Dendritic cell treated with granulocyte-macrophage colony-stimulating factor and Interleukin-4, amounts not matched to agents 40 ng/mL and 50 ng/mL, for 4 days (primary cell): ENCODE measurements around the gene CD48.
A peak's percentile ranks its signal among the peaks of the same experiment; 100 is the strongest.

Source experiments
- H3K27ac Mint-ChIP-seq: one replicate; pipeline ENCODE4 v1.8.0; 2022; ENCODE audit warnings: mild to moderate bottlenecking, mixed read lengths
- H3K27me3 Mint-ChIP-seq: one replicate; pipeline ENCODE4 v1.8.0; 2022; ENCODE audit warnings: mild to moderate bottlenecking, mixed read lengths
- H3K36me3 Mint-ChIP-seq: one replicate; pipeline ENCODE4 v1.8.0; 2022; ENCODE audit warnings: low read depth, mixed read lengths
- H3K4me1 Mint-ChIP-seq: one replicate; pipeline ENCODE4 v1.8.0; 2022; ENCODE audit warnings: low read depth, mixed read lengths
- H3K4me3 Mint-ChIP-seq: one replicate; pipeline ENCODE4 v1.8.0; 2022; ENCODE audit warnings: mild to moderate bottlenecking, moderate library complexity, mixed read lengths
- H3K9me3 Mint-ChIP-seq: one replicate; pipeline ENCODE4 v1.8.0; 2022; ENCODE audit warnings: mixed read lengths
- intact Hi-C: fragments of 100-400 bp; cut with micrococcal nuclease; formaldehyde crosslinking; loops from one replicate; pipeline ENCODE4 v1.15.0; 2022

CD48 gene

GRCh38 chr1:160630523-160631451 lies 80.8 kb downstream of the CD48 start:
- Mint-ChIP-seq H3K9me3 (no peaks in the 10 kb centered on the region), H3K4me3 (no peak overlapping the region), H3K4me1 (peaks cover 81% of the 10 kb centered on the region), H3K36me3 (peaks cover 95% of the 10 kb centered on the region), H3K27me3 (no peaks in the 10 kb centered on the region), H3K27ac (peak overlapping the region; percentile 90)
- intact Hi-C loops, result loop anchor here (5.0 kb wide), 1 partner anchor 37 kb away; no protein-coding TSS in a partner anchor

GRCh38 chr1:160629286-160630210 lies 82.1 kb downstream of the CD48 start:
- H3K4me3 Mint-ChIP-seq, result no peak overlapping the region
- no peaks in the 10 kb centered on the region for H3K27me3 Mint-ChIP-seq
- intact Hi-C loops, result loop anchor here (5.0 kb wide), 1 partner anchor 38 kb away; no protein-coding TSS in a partner anchor
- peaks cover 95% of the 10 kb centered on the region for H3K36me3 Mint-ChIP-seq
- peak overlapping the region; percentile 90 for H3K27ac Mint-ChIP-seq
- no peaks in the 10 kb centered on the region for H3K9me3 Mint-ChIP-seq
- peaks cover 87% of the 10 kb centered on the region for H3K4me1 Mint-ChIP-seq

GRCh38 chr1:160628799-160629263 lies 82.8 kb downstream of the CD48 start:
- Mint-ChIP-seq H3K27me3 (no peaks in the 10 kb centered on the region), H3K4me3 (no peak overlapping the region), H3K36me3 (peaks cover 95% of the 10 kb centered on the region), H3K27ac (peak overlapping the region; percentile 90), H3K4me1 (peaks cover 87% of the 10 kb centered on the region), H3K9me3 (no peaks in the 10 kb centered on the region)
- intact Hi-C loops, result no loop called here
